SK-N-MC (cell line): ENCODE results near the gene PCSK2.

Experiments used
- DNase-seq: peaks from one replicate; pipeline ENCODE4 v3.0.0-alpha.2; 2011; ENCODE audit warnings: low read depth, low spot score
- H3K27ac ChIP-seq: fragments of 200-600 bp; sonication (generic); 2 replicates; pipeline ENCODE4 v1.5.1; 2016; ENCODE audit warnings: mixed run types
- H3K36me3 ChIP-seq: fragments of 200-600 bp; sonication (generic); 2 replicates; pipeline ENCODE4 v1.6.1; 2017; ENCODE audit warnings: antibody characterized with exemption, low read length, mixed read lengths; ENCODE audit not compliant: insufficient read depth
- H3K4me3 ChIP-seq: fragments of 200-600 bp; sonication (generic); 2 replicates; pipeline ENCODE4 v1.5.1; 2016
- H3K9ac ChIP-seq: fragments of 200-600 bp; sonication (generic); 2 replicates; pipeline ENCODE4 v1.8.0; 2017; ENCODE audit warnings: mixed run types, mixed read lengths; ENCODE audit not compliant: insufficient read length
- H3K9me3 ChIP-seq: fragments of 200-600 bp; sonication (generic); 2 replicates; pipeline ENCODE4 v1.6.1; 2017; ENCODE audit warnings: low read depth, mild to moderate bottlenecking, antibody characterized with exemption, low read length, moderate library complexity, mixed read lengths
- EZH2 ChIP-seq: fragments of 200-600 bp; sonication (generic); IDR thresholded peaks from one replicate; pipeline ENCODE4 v1.6.1; 2017; ENCODE audit warnings: antibody characterized with exemption
- FOXP2 ChIP-seq: optimal IDR thresholded peaks from 2 replicates; pipeline ENCODE3; 2011; ENCODE audit warnings: mild to moderate bottlenecking, moderate library complexity; ENCODE audit not compliant: insufficient read depth; ENCODE audit errors: extremely low read length, control extremely low read depth
- POLR2AphosphoS5 ChIP-seq: IDR thresholded peaks from 2 replicates; pipeline ENCODE4 v1.6.1; 2012; ENCODE audit warnings: mild to moderate bottlenecking, low read depth, low read length, borderline replicate concordance

Gene PCSK2

DNA sequence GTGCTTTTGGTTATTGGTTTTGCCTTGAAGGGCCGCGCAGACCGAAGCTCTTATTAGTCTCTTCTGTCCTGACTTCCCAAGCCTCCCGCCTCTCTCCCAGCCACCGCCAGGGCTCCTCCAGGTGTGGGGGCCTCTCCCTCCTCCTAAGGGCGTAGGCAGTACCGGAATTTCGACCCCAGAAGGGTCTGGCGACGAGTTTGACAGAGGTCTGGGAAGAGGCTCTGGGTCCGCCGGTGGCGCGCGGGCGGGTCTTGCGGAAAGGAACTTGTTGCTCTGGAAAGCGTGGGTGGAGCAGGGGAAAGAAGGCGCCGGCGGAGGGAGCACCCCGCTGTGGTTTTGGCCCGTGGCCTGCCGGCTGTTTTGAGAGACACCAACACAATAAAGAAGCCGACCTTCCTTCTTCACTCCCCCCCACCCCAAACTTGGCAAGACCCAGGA lies 1.8 kb downstream of the PCSK2 start:
- Histone ChIP-seq H3K27ac (no peak overlapping the region), H3K9me3 (no peaks in the 10 kb centered on the region), H3K9ac (no peak overlapping the region), H3K36me3 (no peaks in the 10 kb centered on the region), H3K4me3 (peak overlapping the region; percentile 87)
- DNase-seq, result peak; percentile 16
- TF ChIP-seq POLR2AphosphoS5 (0 out of 2 replicates have a peak, but pooled peaks have one; percentile 18), EZH2 (no peak), FOXP2 (no peak)

DNA sequence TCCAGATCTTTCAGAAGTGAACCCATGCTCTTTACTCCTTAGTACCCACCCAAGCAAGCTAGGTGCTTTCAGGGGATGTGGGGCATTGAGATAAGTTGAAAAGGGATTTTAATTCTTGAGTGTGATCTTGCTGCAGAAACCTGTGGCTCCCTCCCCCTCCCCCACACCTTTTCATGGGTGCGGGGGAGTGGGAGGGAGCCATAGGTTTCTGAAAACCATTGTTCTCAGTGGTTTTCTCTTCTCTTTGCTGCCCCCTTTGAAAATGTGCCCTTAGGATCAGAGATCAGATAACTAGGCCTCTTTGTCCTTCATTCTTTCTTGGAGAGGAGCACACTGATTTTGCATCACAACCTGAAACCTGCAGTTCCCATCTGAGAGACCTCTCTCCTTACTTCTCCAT lies 2.4 kb downstream of the PCSK2 start:
- Histone ChIP-seq H3K36me3 (no peaks in the 10 kb centered on the region), H3K4me3 (peak overlapping the region; percentile 87), H3K27ac (no peak overlapping the region), H3K9ac (no peak overlapping the region), H3K9me3 (no peaks in the 10 kb centered on the region)
- no peak for DNase-seq
- no peak for TF ChIP-seq FOXP2

DNA sequence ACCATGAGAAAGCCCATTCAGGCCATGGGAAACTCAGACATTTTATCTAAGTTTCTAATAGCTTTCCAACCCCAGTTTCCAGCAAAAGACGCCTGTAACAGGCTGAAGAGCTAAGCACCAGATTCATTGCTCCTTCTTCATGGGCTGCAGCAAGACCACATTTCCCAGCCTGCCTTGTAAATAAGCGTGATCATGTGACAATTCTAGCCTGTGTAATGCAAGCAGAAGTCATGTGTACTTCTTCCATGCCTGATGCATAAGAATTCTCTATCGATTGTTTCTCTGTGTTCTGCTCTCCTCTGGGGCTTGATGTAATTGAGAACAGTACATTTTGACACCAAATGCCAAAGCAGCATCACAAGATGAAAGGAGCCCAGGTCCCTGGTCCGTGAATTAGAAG lies 6.8 kb downstream of the PCSK2 start:
- Histone ChIP-seq H3K9me3 (no peaks in the 10 kb centered on the region), H3K9ac (no peak overlapping the region), H3K36me3 (no peaks in the 10 kb centered on the region), H3K27ac (no peak overlapping the region), H3K4me3 (no peak overlapping the region)
- TF ChIP-seq POLR2AphosphoS5 (no peak), FOXP2 (no peak), EZH2 (no peak)
- no peak for DNase-seq

DNA sequence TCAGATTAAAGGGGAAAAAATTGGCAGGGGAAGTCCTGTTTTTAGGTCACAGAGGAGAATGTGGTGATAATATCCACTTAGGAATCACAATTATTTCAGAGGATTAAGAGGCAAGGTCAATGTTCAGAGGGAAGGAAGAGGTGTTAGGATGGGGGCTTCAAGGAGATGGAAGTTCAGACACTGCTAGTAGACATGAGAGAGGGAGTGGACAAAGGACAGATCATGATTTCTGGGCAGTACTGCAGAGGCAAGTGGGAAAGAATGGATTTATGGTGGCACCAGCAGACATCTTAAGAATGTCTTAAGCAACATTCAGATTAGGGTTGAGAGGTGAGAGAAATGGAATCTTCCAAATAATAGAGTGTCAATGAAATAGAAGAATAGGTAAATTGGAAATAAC lies 9.9 kb downstream of the PCSK2 start:
- no peaks in the 10 kb centered on the region; the same call in 1 of the 2 replicates for H3K36me3 ChIP-seq
- DNase-seq, result no peak
- H3K9ac ChIP-seq, result no peak overlapping the region
- no peak for TF ChIP-seq POLR2AphosphoS5
- no peak for TF ChIP-seq FOXP2
- TF ChIP-seq EZH2, result no peak
- H3K27ac ChIP-seq, result no peak overlapping the region
- H3K4me3 ChIP-seq, result no peak overlapping the region
- no peaks in the 10 kb centered on the region for H3K9me3 ChIP-seq

DNA sequence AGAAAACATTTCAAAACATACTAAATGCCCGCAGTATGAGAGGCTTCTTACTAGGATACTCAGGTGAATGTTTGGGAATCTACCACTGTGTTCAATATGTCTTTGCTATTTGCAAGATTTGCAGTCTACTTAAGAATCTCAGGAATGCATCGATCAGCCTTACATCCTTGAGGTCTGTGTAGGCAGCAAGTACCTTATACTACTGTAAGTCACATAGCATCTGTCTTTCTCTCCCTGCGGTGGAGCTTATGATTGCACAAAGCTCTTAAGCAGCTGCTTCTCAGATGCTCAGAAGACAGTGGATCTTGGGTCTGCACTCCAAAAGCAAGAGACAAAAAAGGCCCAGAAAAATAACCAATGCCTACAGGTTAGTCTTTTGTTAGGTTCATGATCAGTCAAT lies 21.4 kb downstream of the PCSK2 start:
- H3K27ac ChIP-seq, result no peak overlapping the region
- H3K4me3 ChIP-seq, result no peak overlapping the region
- TF ChIP-seq EZH2 (no peak), POLR2AphosphoS5 (no peak), FOXP2 (no peak)
- DNase-seq, result no peak
- H3K9ac ChIP-seq, result no peak overlapping the region
- no peaks in the 10 kb centered on the region for H3K9me3 ChIP-seq
- H3K36me3 ChIP-seq, result no peaks in the 10 kb centered on the region

DNA sequence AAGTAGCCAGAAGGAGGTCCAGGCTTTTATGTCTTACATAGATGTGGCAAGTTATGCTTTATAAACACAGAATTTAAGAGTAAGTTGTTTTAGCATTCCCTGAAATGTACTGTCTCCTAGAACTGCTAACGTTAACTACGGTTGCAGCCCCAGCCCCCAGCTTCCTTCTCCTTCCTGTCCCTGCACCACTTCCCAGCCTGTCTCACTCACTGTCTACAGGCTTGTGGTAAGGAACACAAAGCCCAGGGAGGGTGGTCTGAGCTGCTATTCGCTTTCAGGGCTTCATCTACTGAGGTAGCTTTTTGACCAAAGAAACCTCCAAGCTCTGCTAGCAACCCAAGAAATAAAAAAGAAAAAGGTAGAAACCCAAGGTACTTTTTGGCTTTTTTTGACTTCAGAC lies 35.9 kb downstream of the PCSK2 start:
- DNase-seq, result no peak
- H3K9me3 ChIP-seq, result no peaks in the 10 kb centered on the region
- TF ChIP-seq EZH2 (no peak), FOXP2 (no peak), POLR2AphosphoS5 (no peak)

DNA sequence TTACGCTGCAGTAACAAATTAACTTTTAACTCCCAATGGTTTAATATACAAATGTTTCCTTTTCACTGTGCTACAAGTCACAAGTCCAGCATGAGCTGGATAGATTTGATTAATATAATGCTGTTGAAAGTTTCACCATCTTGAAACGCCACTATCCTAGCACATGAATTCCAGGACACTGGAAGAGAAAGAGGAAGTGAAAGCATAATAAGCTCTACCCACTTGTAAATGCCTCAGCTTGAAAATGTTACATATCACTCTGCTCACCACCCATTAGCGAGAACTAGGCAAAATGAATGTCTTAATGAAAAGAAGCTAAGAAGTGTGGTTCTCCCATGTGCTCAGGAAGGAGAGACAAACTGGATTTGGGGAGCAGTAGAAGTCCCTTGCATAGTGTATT lies 46.9 kb downstream of the PCSK2 start:
- no peak for DNase-seq
- no peaks in the 10 kb centered on the region for H3K9me3 ChIP-seq
- H3K9ac ChIP-seq, result no peak overlapping the region
- no peak overlapping the region for H3K4me3 ChIP-seq
- H3K27ac ChIP-seq, result no peak overlapping the region
- no peaks in the 10 kb centered on the region; the same call in 1 of the 2 replicates for H3K36me3 ChIP-seq
- TF ChIP-seq FOXP2, result no peak
- TF ChIP-seq EZH2, result no peak
- no peak for TF ChIP-seq POLR2AphosphoS5

More for the DNA sequence above, 35.9 kb downstream of the PCSK2 start:
- Histone ChIP-seq H3K4me3 (peak overlapping the region; percentile 28; the same call in 1 of the 2 replicates), H3K36me3 (no peaks in the 10 kb centered on the region), H3K27ac (0 out of 2 replicates have a peak overlapping the region, but pooled peaks have one; percentile 8), H3K9ac (no peak overlapping the region)

DNA sequence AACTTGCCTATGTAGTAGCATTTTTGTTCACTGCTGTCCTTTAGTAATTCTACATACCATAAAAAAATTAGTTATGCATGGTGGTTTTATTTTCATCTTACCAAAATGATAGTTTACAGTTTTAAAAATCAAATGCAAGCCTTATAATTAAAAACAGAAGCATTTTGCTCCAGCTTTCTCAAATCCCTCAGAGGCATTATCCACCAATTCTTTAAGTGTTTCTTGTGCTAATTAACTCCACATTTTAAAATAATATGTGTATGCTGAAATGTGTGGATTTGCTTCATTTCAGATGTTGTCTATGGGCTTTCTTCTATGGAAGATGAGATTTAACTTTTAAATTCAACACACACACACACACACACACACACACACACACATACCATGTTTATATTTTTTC lies 49.3 kb downstream of the PCSK2 start:
- Histone ChIP-seq H3K27ac (peak overlapping the region; percentile 87), H3K9me3 (no peaks in the 10 kb centered on the region), H3K4me3 (peak overlapping the region; percentile 47), H3K9ac (no peak overlapping the region), H3K36me3 (no peaks in the 10 kb centered on the region; the same call in 1 of the 2 replicates)
- no peak for TF ChIP-seq EZH2
- TF ChIP-seq FOXP2, result no peak
- TF ChIP-seq POLR2AphosphoS5, result peak; percentile 32; the same call in 1 of the 2 replicates
- peak; percentile 82 for DNase-seq

DNA sequence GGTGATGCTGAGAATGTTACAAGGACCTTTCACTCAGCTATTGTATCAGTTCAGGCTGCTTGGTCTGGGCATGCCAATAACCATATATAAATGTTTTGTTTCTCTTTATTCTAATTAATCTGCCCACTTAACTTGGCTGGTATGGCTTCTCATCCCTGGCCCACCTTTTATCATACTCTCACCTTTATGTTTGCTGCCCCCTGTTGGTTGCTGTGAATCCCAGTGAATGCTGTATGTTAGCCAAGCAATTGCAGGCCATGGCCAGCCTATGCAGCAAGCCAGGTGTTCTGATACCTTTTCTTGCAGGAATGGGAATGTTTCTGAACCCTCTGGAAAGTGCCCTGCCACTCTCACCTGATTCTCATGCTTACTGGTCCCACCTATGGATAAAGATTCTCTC lies 54.6 kb downstream of the PCSK2 start:
- Histone ChIP-seq H3K27ac (no peak overlapping the region), H3K9ac (no peak overlapping the region), H3K36me3 (no peaks in the 10 kb centered on the region), H3K9me3 (no peaks in the 10 kb centered on the region), H3K4me3 (no peak overlapping the region)
- TF ChIP-seq EZH2 (no peak), FOXP2 (no peak), POLR2AphosphoS5 (no peak)
- DNase-seq, result no peak

DNA sequence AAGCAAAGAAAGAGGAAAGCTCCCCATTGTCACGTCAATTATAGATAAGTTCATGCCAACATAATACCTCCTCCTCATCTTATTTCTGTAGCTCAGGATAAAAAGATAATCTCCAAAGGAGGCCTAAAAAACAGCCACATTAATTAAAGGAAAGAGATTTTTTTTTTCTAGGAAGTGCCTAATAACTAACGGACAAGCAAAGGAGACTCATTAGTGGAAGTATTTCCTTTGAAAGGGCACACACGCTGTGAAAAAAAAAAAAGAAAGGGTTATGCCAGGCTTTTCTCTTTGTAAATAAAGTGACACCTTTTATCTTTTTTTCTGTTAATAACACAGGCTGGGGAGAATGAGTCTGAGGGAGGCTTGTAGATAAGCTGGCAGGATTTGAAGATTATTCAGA lies 55.7 kb downstream of the PCSK2 start:
- no peak overlapping the region for H3K27ac ChIP-seq

More for the DNA sequence above, 55.7 kb downstream of the PCSK2 start:
- no peak for TF ChIP-seq FOXP2
- no peak for TF ChIP-seq POLR2AphosphoS5
- TF ChIP-seq EZH2, result no peak
- no peak overlapping the region for H3K9ac ChIP-seq
- no peaks in the 10 kb centered on the region for H3K36me3 ChIP-seq
- no peaks in the 10 kb centered on the region for H3K9me3 ChIP-seq
- H3K4me3 ChIP-seq, result no peak overlapping the region
- DNase-seq, result no peak
